K562 (cell line): ENCODE measurements around the gene RNASEH2C. TPM values are rescaled to one million over a fixed set of nuclear protein-coding genes. Genes with fewer than 3 reads are reported as not detected.
A peak's percentile ranks its signal among the peaks of the same experiment; 100 is the strongest.

Experiments used
- ASH1L ChIP-seq: fragments of 450-650 bp; IDR thresholded peaks from 2 replicates; pipeline ENCODE4 v1.6.1; 2018; ENCODE audit warnings: borderline replicate concordance, mild to moderate bottlenecking, low read depth; ENCODE audit not compliant: partially characterized antibody
- EWSR1 ChIP-seq: fragments of 450-650 bp; IDR thresholded peaks from 2 replicates; pipeline ENCODE4 v1.6.1; 2018; ENCODE audit warnings: borderline replicate concordance, mild to moderate bottlenecking, low read depth, moderate library complexity; ENCODE audit not compliant: partially characterized antibody
- GATAD2A ChIP-seq: fragments of 450-650 bp; IDR thresholded peaks from 2 replicates; pipeline ENCODE4 v1.6.1; 2017
- HMGXB4 ChIP-seq: sonication (generic); formaldehyde crosslinking; IDR thresholded peaks from 2 replicates; pipeline ENCODE4 v1.8.1; 2023; ENCODE audit warnings: mild to moderate bottlenecking, missing genetic modification reagents
- KLF1 ChIP-seq: fragments of 450-650 bp; IDR thresholded peaks from 2 replicates; pipeline ENCODE4 v1.6.1; 2016; ENCODE audit warnings: missing genetic modification characterization, missing compliant biosample characterization
- MBD1 ChIP-seq: fragments of 250-450 bp; sonication (Bioruptor Pico); IDR thresholded peaks from 2 replicates; pipeline ENCODE4 v1.8.0; 2022; ENCODE audit warnings: inconsistent platforms
- MIER1 ChIP-seq: fragments of 450-650 bp; IDR thresholded peaks from 2 replicates; pipeline ENCODE4 v1.6.1; 2016; ENCODE audit warnings: antibody characterized with exemption, mild to moderate bottlenecking, low read depth
- MXI1 ChIP-seq: IDR thresholded peaks from 2 replicates; pipeline ENCODE4 v1.6.1; 2011; ENCODE audit warnings: low read depth, mild to moderate bottlenecking, improper control_type of control experiment, low read length
- NEUROD1 ChIP-seq: fragments of 150-350 bp; IDR thresholded peaks from 2 replicates; pipeline ENCODE4 v1.6.1; 2014; ENCODE audit warnings: borderline replicate concordance, low read length, low read depth; ENCODE audit not compliant: partially characterized antibody
- NKRF ChIP-seq: fragments of 450-650 bp; IDR thresholded peaks from 2 replicates; pipeline ENCODE4 v1.6.1; 2016; ENCODE audit warnings: borderline replicate concordance
- XRCC5 ChIP-seq: fragments of 200-400 bp; formaldehyde crosslinking; IDR thresholded peaks from 2 replicates; pipeline ENCODE4 v1.6.1; 2017; ENCODE audit warnings: low read depth, mild to moderate bottlenecking, low read length
- ZSCAN32 ChIP-seq: fragments of 450-650 bp; formaldehyde crosslinking; IDR thresholded peaks from 2 replicates; pipeline ENCODE4 v1.4.0; 2020; ENCODE audit warnings: mild to moderate bottlenecking, moderate library complexity
- polyA plus RNA-seq, 8 experiments: library from polyadenylated mRNA; depleted of rRNA in 4 of 8; stranded (reverse) in 5 of 8; unstranded in 3 of 8; fragments of >200 nt; fragmentation: Nextera tagmentation in 2 of 8; fragmentation: Illumina TruSeq in 1 of 8; extraction: Ambion mirVana in 2 of 8; extraction: Trizol in 1 of 8; gene quantifications; 2 replicates each; pipeline versions ENCODE4 v1.2.1 to v1.2.3, GENCODE V29; 2011 to 2014; ENCODE audit warnings: inconsistent platforms in 1 of 8, missing spikeins in 1 of 8
- total RNA-seq, 7 experiments: library from RNA; depleted of rRNA in 6 of 7; stranded (reverse); fragments of >200 nt in 6 of 7; fragmentation: Illumina TruSeq in 2 of 7; extraction: Trizol in 2 of 7; gene quantifications; 2 replicates each; pipeline versions ENCODE4 v1.2.1 to v1.2.3, GENCODE V29; 2011 to 2021; ENCODE audit warnings: low replicate concordance in 1 of 7
- TF ChIP-seq, protein P1 (sequence below): fragments of 450-650 bp; IDR thresholded peaks from 2 replicates; pipeline ENCODE4 v1.7.1; 2018; ENCODE audit warnings: mild to moderate bottlenecking, low read depth; ENCODE audit not compliant: partially characterized antibody
- TF ChIP-seq, protein P2 (sequence below): sonication (generic); formaldehyde crosslinking; IDR thresholded peaks from 2 replicates; pipeline ENCODE4 v1.8.0; 2022; ENCODE audit warnings: mild to moderate bottlenecking, missing genetic modification reagents, borderline replicate concordance

The RNASEH2C gene
- total and polyA plus RNA-seq, 9 of the 15 experiments (the other 6 are each of a cell fraction or from before 2014, with no cell fraction given) = 5.4 to 78.2 (median 15.6) TPM

- TF ChIP-seq, protein P1, sequence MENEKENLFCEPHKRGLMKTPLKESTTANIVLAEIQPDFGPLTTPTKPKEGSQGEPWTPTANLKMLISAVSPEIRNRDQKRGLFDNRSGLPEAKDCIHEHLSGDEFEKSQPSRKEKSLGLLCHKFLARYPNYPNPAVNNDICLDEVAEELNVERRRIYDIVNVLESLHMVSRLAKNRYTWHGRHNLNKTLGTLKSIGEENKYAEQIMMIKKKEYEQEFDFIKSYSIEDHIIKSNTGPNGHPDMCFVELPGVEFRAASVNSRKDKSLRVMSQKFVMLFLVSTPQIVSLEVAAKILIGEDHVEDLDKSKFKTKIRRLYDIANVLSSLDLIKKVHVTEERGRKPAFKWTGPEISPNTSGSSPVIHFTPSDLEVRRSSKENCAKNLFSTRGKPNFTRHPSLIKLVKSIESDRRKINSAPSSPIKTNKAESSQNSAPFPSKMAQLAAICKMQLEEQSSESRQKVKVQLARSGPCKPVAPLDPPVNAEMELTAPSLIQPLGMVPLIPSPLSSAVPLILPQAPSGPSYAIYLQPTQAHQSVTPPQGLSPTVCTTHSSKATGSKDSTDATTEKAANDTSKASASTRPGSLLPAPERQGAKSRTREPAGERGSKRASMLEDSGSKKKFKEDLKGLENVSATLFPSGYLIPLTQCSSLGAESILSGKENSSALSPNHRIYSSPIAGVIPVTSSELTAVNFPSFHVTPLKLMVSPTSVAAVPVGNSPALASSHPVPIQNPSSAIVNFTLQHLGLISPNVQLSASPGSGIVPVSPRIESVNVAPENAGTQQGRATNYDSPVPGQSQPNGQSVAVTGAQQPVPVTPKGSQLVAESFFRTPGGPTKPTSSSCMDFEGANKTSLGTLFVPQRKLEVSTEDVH = peak; percentile 95
- TF ChIP-seq EWSR1 (no peak), KLF1 (tag) (peak; percentile 66; the same call in 1 of the 2 replicates), NKRF (peak; percentile 99), MXI1 (no peak), ASH1L (peak; percentile 74), NEUROD1 (peak; percentile 74), ZSCAN32 (CRISPR knock-in tag) (peak; percentile 31; the same call in 1 of the 2 replicates), GATAD2A (no peak), MIER1 (no peak), XRCC5 (peak; percentile 53), MBD1 (no peak), HMGXB4 (CRISPR knock-in tag) (peak; percentile 57; the same call in 1 of the 2 replicates)
- TF ChIP-seq, protein P2, sequence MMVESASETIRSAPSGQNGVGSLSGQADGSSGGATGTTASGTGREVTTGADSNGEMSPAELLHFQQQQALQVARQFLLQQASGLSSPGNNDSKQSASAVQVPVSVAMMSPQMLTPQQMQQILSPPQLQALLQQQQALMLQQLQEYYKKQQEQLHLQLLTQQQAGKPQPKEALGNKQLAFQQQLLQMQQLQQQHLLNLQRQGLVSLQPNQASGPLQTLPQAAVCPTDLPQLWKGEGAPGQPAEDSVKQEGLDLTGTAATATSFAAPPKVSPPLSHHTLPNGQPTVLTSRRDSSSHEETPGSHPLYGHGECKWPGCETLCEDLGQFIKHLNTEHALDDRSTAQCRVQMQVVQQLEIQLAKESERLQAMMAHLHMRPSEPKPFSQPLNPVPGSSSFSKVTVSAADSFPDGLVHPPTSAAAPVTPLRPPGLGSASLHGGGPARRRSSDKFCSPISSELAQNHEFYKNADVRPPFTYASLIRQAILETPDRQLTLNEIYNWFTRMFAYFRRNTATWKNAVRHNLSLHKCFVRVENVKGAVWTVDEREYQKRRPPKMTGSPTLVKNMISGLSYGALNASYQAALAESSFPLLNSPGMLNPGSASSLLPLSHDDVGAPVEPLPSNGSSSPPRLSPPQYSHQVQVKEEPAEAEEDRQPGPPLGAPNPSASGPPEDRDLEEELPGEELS = peak; percentile 91
Measured at GRCh38 chr11:65711785-65712632, 8.6 kb downstream of the RNASEH2C start, which contains the start of gene KAT5 (continued).
